Activated B cell treated with CpG ODN at 0.5 μM for 24 hours (primary cell): Measurements from ENCODE around the gene ERICH6. TPM values are rescaled to one million over a fixed set of nuclear protein-coding genes. Genes with fewer than 3 reads are reported as not detected.

Experiments used
- ATAC-seq: fragments of 200-7000 bp; cut with Tn5 transposase; one replicate; pipeline ENCODE4 v1.10.0; 2021; ENCODE audit warnings: low read depth, mild to moderate bottlenecking, moderate library complexity
- CTCF ChIA-PET: fragments of 350-600 bp; sonication (Branson Sonifier 250); formaldehyde crosslinking; loops from one replicate; lab custom pipeline; 2021; ENCODE audit warnings: antibody characterized with exemption; lab: Charles Lee
- POLR2A ChIA-PET: fragments of 350-600 bp; sonication (Branson Sonifier 250); formaldehyde crosslinking; loops from one replicate; lab custom pipeline; 2021; ENCODE audit warnings: antibody characterized with exemption; lab: Charles Lee
- DNase-seq: peaks from one replicate; pipeline ENCODE4 v3.0.0; 2022
- H3K27ac Mint-ChIP-seq: one replicate; pipeline ENCODE4 v1.8.0; 2020; ENCODE audit warnings: mixed read lengths
- H3K27me3 Mint-ChIP-seq: one replicate; pipeline ENCODE4 v1.8.0; 2021; ENCODE audit warnings: mixed read lengths
- H3K36me3 Mint-ChIP-seq: one replicate; pipeline ENCODE4 v1.8.0; 2021; ENCODE audit warnings: low read depth, mixed read lengths
- H3K4me1 Mint-ChIP-seq: one replicate; pipeline ENCODE4 v1.8.0; 2021; ENCODE audit warnings: mixed read lengths
- H3K4me3 Mint-ChIP-seq: one replicate; pipeline ENCODE4 v1.8.0; 2020; ENCODE audit warnings: mild to moderate bottlenecking, mixed read lengths
- H3K9me3 Mint-ChIP-seq: one replicate; pipeline ENCODE4 v1.8.0; 2020; ENCODE audit warnings: mixed read lengths
- intact Hi-C: fragments of 100-400 bp; cut with micrococcal nuclease; formaldehyde crosslinking; loops from one replicate; pipeline ENCODE4 v1.15.1; 2024
- total RNA-seq: library from RNA; stranded (reverse); gene quantifications from 2 replicates; pipeline ENCODE4 v1.2.3, GENCODE V29; 2022
- TF ChIP-seq, protein P1 (sequence below): fragments of 200-600 bp; IDR thresholded peaks from one replicate; pipeline ENCODE4 v1.8.0; 2022; ENCODE audit warnings: antibody characterized with exemption, mild to moderate bottlenecking

ERICH6 gene
- total RNA-seq, 1 donor from 2014 or later: not detected

DNA sequence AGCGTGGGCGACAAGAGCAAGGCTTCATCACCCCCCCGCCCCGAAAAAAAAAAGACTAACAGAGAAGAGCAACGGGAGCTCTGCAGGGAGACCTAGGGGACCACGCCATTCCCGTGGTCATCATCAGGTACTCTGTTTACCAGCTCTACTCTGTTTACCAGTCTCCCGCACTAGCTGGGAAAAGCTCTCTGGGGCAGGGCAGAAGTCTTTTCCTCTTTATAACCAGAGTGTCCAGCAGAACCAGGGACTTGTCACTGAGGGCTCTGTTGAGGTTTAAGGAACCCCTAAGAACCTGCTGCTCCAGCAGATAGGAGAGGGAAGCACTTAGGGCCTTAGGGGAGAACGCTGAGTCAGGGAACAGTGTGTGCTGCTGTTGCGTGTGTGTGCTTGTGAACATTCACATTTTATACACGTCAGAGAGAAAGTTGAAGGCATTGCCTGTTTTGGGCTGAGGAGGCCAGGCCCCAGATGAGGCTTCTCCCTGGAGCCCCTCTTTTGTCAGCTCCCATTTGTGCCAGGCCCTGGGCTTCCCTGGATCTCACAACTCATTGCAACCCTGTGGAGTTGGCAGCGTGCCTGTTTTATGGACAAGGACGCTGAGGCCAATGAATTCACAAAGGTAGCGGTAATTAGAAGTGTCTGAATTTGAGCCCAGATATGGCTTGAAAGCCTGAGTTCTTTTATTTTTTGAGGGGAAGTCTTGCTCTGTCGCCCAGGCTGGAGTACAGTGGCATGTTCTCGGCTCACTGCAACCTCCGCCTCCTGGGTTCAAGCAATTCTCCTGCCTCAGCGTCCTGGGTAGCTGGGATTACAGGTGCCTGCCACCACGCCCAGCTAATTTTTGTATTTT is 24.2 kb upstream of the ERICH6 start:
- intact Hi-C loops: no loop called here
- DNase-seq (no peak), ATAC-seq (no peak)
- Mint-ChIP-seq H3K4me1 (peaks cover 4% of the 10 kb centered on the region), H3K27ac (no peak overlapping the region), H3K36me3 (no peaks in the 10 kb centered on the region), H3K4me3 (no peak overlapping the region), H3K27me3 (no peaks in the 10 kb centered on the region), H3K9me3 (no peaks in the 10 kb centered on the region)
- ChIA-PET POLR2A (interaction anchor here (1.2 to 1.5 kb wide), 2 partner anchors 34 to 181 kb away, joined by 3 read pairs; partner anchors contain the start of genes EIF2A and SERP1), CTCF (interaction anchor here (2.2 kb wide), 1 partner anchor 60 kb away, joined by 10 read pairs; no protein-coding TSS in a partner anchor)
- TF ChIP-seq, protein P1, sequence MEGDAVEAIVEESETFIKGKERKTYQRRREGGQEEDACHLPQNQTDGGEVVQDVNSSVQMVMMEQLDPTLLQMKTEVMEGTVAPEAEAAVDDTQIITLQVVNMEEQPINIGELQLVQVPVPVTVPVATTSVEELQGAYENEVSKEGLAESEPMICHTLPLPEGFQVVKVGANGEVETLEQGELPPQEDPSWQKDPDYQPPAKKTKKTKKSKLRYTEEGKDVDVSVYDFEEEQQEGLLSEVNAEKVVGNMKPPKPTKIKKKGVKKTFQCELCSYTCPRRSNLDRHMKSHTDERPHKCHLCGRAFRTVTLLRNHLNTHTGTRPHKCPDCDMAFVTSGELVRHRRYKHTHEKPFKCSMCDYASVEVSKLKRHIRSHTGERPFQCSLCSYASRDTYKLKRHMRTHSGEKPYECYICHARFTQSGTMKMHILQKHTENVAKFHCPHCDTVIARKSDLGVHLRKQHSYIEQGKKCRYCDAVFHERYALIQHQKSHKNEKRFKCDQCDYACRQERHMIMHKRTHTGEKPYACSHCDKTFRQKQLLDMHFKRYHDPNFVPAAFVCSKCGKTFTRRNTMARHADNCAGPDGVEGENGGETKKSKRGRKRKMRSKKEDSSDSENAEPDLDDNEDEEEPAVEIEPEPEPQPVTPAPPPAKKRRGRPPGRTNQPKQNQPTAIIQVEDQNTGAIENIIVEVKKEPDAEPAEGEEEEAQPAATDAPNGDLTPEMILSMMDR: no peak

- peaks cover 7% of the 10 kb centered on the region for H3K4me1 Mint-ChIP-seq
- no peaks in the 10 kb centered on the region for H3K9me3 Mint-ChIP-seq
- intact Hi-C loops: no loop called here
- TF ChIP-seq, protein P1: no peak
- H3K27ac Mint-ChIP-seq: no peak overlapping the region
- CTCF ChIA-PET: no interaction called here
- H3K4me3 Mint-ChIP-seq: no peak overlapping the region
- POLR2A ChIA-PET: interaction anchor here (0.6 kb wide), 1 partner anchor 37 kb away, joined by 4 read pairs; the partner anchor contains the start of gene SIAH2
- H3K36me3 Mint-ChIP-seq: no peaks in the 10 kb centered on the region
- no peak for DNase-seq
- no peaks in the 10 kb centered on the region for H3K27me3 Mint-ChIP-seq
- no peak for ATAC-seq
These were observed 21.8 kb upstream of the ERICH6 start for GRCh38 chr3:150725548-150725947.

DNA sequence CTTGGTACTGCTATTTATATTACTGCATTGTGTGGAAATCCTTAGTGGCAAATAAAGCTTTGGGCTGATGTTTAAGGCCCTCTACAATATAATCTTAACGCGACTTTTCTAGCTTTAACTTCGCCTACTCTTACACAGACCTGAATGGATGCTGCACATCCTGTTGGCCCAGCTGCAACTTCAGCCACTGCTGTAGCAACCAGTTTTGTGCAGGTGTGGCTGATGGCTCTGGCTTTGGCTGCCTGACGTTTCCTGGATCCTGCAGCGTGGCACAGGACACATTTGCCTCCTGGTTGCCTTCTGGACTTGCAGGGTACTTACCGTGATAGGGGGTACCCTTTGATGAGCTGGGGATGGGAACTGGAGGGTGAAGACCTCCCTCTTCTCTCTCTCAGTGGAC is 20.2 kb upstream of the ERICH6 start:
- ChIA-PET POLR2A (interaction anchor here (0.9 to 5.3 kb wide), 2 partner anchors 39 to 42 kb away, joined by 9 to 43 read pairs; partner anchors contain the start of gene SIAH2), CTCF (interaction anchor here (0.8 to 1.7 kb wide), 5 partner anchors 41 to 422 kb away, joined by 3 to 6 read pairs (median 3); no protein-coding TSS in a partner anchor)
- no peak overlapping the region for H3K4me3 Mint-ChIP-seq
- intact Hi-C loops: no loop called here
- TF ChIP-seq, protein P1: no peak
- no peak for DNase-seq
- H3K4me1 Mint-ChIP-seq: peaks cover 7% of the 10 kb centered on the region
- no peaks in the 10 kb centered on the region for H3K36me3 Mint-ChIP-seq
- no peak overlapping the region for H3K27ac Mint-ChIP-seq
- H3K27me3 Mint-ChIP-seq: no peaks in the 10 kb centered on the region
- ATAC-seq: no peak
- H3K9me3 Mint-ChIP-seq: no peaks in the 10 kb centered on the region

DNA sequence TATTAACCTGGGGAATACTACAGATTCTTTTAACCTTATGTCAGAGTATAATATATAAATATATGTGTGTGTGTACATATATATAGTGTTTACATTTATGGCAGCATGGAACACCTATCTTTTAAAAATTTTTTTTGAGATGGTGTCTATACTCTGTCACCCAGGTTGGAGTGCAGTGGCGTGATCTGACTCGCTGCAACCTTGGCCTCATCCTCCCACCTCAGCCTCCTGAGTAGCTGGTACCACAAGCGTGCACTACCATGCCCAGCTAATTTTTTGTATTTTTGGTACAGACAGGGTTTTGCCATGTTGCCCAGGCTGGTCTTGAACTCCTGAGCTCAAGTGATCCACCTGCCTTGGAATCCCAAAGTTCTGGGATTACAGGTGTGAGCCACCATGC is 18.5 kb upstream of the ERICH6 start:
- H3K4me1 Mint-ChIP-seq: peaks cover 7% of the 10 kb centered on the region
- no peak overlapping the region for H3K27ac Mint-ChIP-seq
- DNase-seq: no peak
- POLR2A ChIA-PET: interaction anchor here (0.8 to 5.3 kb wide), 2 partner anchors 16 to 40 kb away, joined by 3 to 43 read pairs; partner anchors contain the start of gene SIAH2
- CTCF ChIA-PET: interaction anchor here (0.6 to 2.7 kb wide), 18 partner anchors 13 to 422 kb away, joined by 3 to 45 read pairs (median 4); partner anchors contain the start of gene SIAH2
- TF ChIP-seq, protein P1: no peak
- H3K27me3 Mint-ChIP-seq: no peaks in the 10 kb centered on the region
- no peak for ATAC-seq
- no peaks in the 10 kb centered on the region for H3K36me3 Mint-ChIP-seq
- no peak overlapping the region for H3K4me3 Mint-ChIP-seq
- intact Hi-C loops: no loop called here
- no peaks in the 10 kb centered on the region for H3K9me3 Mint-ChIP-seq
